Superior temporal gyrus (tissue), 1 donor: ENCODE results near the gene ARHGAP30.

Experiments used
- DNase-seq: peaks from one replicate; pipeline ENCODE4 v3.0.0-alpha.2; 2016; ENCODE audit errors: extremely low spot score

Gene ARHGAP30

GRCh38 chr1:161091093-161091492 is 21.4 kb upstream of the ARHGAP30 start:
- no peak for DNase-seq

DNA sequence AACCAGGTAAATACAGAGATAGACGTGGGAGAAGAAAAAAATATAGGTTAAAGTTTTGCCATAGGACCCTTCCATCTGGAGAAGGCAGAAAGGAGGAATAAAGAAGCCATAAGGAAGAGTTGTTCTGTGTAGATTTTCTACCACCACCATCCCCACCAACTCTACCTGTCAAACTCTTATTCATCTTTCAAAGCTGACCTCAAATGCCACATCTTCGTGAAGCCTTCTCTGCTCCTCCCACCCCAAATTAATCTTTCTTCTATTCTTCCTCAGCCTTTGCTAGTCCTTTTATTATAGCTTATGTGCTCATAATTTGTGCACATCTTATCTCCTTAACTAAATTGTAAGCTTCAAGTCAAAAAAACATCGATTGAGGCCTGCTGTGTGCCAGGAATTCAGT is 20.9 kb upstream of the ARHGAP30 start:
- no peak for DNase-seq

DNA sequence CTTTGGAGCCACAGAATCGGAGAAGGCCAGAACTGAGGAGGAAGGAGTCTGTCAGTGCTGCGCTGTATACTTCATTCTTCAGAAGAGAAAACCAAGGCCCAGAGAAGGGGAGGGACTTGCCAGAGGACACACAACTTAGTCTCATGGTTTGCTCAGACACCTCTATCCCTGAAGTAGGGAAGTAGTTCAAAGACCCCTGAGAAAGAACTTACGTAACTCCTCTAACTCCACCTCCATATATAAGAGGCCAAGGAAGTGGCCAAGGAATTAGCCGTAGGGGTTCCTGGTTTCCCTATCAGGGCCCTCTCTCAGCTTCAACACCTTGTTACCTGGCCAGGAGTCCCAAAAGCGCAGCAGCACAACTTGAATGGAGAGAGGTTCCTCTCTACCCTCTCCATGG is 20.2 kb upstream of the ARHGAP30 start:
- DNase-seq: no peak

- no peak for DNase-seq
These were observed 19.7 kb upstream of the ARHGAP30 start, which contains the start of gene NECTIN4 for GRCh38 chr1:161089251-161089924. TSS of gene NECTIN4 (minus strand) at chr1:161089558. CDS start at chr1:161089296, 262 bp downstream.

DNA sequence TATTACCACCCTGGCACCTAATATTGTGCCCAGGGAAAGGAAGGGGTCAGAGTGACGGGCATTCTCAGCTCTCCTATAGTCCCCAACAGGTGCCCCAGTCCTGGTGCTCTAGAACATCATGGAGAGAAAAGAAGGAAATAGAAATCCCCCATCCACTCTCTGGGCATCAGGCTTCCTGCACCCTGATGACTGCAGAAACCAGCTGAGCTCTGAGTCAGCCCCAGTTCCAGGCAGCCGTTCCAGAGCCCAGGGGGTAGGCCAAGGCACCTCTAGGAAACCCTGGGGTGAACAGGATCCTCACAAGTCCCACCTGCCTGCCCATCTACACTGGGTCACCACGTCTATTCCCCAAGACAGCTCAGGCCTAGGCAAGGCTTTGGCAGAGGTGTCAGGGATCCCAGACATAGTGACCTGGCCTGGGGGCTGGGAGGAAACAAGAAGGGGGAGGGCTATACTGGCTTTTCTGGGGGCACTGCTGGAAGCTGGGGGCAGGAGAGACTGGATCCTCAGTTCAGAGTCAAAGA is 19.0 kb upstream of the ARHGAP30 start:
- no peak for DNase-seq

DNA sequence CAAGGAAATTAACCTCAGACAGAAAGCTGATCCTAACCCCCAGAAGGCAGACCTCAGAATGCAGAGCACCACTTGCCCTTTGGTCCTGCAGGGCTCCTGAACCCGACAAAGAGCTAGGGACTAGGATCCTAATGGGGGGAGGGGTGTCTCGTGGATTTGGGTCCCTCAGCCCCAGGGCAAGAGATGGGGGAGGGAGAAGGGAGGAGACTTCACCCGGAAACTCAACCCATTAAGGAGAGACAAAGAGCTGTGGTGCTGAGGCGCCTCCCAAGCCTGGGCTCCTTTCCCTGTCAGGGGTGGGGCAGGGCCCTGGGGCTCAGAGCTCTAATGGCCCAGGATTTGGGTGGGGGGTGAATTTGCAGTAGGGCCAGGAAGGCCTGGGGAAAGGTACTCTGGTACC is 16.8 kb upstream of the ARHGAP30 start:
- DNase-seq: no peak

DNA sequence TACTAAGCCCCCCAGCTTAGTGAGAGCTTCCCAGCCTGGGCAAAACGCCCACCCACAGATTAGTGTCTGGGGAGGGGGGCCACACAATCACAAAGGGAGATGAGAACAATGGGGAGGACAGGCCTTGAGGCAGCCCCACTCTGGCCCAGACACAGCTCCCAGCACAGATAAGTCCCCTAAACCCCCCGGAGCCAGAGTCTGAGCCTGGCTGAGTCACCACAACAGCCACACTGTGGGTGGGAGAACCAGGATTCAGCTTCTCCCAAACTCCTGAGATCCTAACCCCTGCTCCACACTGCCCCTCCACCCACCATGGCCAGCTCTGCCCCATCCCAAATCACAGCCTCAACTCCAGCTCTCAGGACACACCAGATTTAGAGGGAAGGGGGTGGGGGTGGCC is 15.5 kb upstream of the ARHGAP30 start:
- no peak for DNase-seq

DNA sequence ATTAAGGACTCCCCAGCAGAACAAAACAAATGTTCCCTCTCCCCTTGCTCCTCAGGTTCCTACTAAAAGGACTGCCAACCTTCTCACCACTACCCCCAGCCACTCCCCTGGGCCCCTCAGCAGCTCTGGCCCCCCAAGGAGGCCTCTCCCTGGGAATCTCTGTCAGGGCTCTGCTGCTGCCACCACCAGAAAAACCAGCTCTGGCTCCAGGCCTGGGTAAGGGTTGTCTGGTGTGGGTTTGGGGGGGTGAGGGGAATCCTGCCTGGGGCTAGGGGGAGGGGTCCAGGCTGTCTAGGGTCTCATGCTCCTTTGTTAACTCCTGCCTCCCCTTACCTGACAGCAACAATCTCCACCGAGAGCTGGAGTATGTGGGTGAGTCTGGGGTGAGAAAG is 14.9 kb upstream of the ARHGAP30 start:
- no peak for DNase-seq

DNA sequence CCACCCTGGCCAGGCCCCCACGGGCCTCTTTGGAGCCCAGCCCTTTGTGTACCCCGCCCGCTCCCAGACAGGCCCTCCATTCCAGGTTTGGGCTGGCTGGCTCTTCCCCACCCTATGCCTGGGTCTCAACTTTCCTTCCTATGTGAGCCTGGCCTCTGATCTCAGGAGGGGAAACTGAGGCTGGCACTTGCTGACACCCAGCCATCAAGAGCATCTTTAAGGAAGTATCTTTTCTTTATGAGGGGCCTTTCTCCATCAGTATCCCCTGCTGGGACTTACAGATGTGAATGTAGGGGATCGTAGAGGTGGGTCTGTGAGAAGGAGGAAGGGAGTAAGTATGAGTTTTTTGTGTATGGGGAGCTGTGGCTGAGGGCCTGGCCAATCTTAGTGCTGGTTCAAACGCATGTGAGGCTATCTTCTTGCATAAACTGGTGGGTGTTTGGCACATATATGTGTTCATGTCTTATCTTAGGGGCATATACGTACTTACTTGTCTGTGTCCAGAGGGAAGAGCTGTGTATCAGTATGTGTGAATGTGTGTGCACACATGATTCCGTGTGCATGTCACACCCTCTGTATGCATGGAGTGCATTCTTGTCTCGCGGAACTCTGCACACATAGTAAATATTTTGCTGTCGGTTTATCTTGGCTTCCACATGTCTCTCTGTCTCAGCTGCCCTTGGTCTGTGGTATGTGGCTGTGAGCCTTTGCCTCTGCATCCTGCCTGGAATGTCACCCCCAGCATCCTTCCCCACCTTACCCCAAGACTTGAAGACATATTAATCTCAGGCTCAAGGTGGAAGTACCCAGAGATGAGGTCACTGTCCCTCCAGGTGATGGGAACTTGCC is 14.3 kb upstream of the ARHGAP30 start:
- DNase-seq: no peak

DNA sequence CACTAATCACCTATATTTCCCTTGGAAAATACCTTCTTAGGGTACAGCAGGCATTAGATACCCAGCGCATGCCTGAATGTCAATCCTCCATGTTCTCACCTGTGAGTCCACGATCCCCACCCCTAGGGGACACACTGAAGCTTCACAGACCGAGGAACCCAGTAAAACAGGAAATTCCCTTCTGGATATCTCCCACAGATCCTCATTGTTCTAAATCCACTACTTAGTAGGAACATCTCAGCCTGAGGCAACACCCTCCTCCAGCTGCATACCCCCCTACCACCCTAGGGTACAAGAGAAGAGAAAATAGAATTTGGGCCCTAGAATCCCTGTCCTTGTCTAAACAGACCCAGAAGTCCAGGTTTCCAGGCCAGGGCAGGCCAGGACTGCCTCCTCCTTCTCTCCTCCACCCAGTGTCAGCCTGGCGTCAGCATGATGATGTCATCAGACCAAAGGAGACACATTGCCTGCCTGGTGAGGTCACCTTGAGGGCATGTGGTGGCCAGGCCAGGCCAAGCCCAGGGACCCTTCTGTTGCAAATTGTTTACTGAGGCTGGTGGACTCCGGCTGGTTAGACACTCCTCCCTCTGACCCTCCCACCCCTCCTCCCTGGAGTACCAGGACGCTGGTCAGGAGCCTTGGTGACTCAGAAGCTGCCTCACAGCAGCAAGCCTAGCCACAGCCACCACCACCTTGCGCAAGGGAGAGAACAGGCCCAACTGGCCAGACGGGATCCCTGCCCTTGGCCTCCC is 13.5 kb upstream of the ARHGAP30 start:
- no peak for DNase-seq

DNA sequence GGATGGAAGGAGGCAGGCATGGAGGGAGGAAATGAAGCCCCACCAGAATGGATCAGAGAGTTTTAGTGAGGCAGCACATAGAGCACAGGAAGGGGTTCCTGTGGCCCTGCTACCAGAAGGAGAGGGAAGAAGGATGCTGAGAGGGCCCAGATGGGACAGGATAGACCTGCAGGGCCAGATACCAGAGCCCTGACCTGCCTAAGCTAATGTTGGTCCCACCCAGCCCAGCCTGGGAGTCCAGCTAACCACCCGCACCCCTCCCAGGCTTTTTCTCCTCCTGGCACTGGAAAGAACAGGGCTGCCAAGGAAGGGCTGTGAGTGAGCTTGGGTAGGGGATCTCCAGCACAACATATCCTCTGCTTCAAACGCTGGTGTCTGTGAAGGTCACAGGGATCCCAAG is 12.8 kb upstream of the ARHGAP30 start:
- DNase-seq: no peak

- DNase-seq: no peak
These were observed 11.8 kb upstream of the ARHGAP30 start for GRCh38 chr1:161081519-161081918.

GRCh38 chr1:161080441-161081405 is 11.0 kb upstream of the ARHGAP30 start:
- no peak for DNase-seq

- DNase-seq: no peak
These were observed 9.9 kb upstream of the ARHGAP30 start for GRCh38 chr1:161079436-161080110.

DNA sequence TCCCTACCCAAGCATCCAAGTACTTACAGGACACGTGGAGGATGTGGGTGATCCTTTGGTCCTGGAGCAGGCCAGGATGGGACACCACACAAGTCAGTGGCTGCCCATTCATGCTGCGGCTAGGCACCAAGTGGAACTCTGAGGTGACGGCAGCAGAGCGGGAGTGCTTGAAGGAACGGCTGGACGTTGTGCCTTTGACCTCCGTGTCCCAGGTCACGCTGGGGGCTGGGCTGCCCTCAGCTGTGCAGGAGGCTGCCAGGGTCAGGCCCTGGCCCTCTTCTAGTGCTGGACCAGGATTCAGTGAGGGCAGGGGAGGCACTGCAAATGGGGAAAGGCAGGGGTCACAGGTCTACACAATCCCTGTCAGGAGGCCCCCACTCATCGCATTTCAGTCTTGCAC is 7.7 kb upstream of the ARHGAP30 start:
- no peak for DNase-seq

DNA sequence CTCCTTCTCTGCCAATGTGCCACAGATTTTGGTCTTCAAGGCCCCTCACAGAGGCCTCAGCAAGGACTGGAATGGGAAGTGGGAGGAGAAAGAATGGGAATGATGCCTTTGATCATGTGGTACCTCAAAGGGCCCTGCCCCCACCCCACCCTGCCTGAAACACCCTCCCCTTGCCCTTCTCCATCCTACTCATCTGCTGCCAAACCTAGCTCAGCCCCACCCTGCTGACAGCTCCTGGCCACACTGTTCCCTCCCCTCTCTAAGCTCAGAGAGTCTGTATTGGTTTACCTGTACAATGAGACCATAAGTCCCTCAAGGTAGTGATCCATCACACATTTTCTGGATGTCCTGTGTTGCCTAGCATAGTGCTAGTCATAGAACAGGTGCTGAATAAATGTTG is 6.7 kb upstream of the ARHGAP30 start:
- DNase-seq: no peak

GRCh38 chr1:161074676-161075368 is 5.1 kb upstream of the ARHGAP30 start:
- DNase-seq: no peak

- no peak for DNase-seq
These were observed 3.9 kb upstream of the ARHGAP30 start for GRCh38 chr1:161073474-161074121.

GRCh38 chr1:161072751-161073449 is 3.2 kb upstream of the ARHGAP30 start:
- no peak for DNase-seq
